IMR-90 (cell line): ENCODE data around the gene DOHH. TPM values are rescaled to one million over a fixed set of nuclear protein-coding genes. Genes with fewer than 3 reads are reported as not detected.

Source experiments
- ATAC-seq: fragments of 200-7000 bp; cut with Tn5 transposase; 2 replicates; pipeline ENCODE4 v1.9.1; 2020; ENCODE audit warnings: low read depth, mild to moderate bottlenecking, moderate library complexity
- BruUV-seq: library from RNA; stranded (reverse); fragments of 400-500 nt; replicated peaks from 2 replicates; lab custom pipeline; 2021; lab: Mats Ljungman, UMichigan
- CTCF ChIA-PET: fragments of 300-600 bp; formaldehyde crosslinking; extraction: SDS; loops from one replicate; lab custom pipeline; 2021; ENCODE audit warnings: antibody characterized with exemption; lab: Yijun Ruan, JAX
- POLR2A ChIA-PET: fragments of 300-600 bp; sonication (Branson Sonifier 250); formaldehyde crosslinking; loops from one replicate; lab custom pipeline; 2022; ENCODE audit warnings: antibody characterized with exemption; ENCODE audit not compliant: unreplicated experiment; lab: Charles Lee
- DNase-seq: peaks from one replicate; pipeline ENCODE4 v3.0.0; 2013
- H2AFZ ChIP-seq: replicated peaks from 2 replicates; pipeline ENCODE3; 2013; ENCODE audit warnings: low read length, mild to moderate bottlenecking; ENCODE audit not compliant: poor library complexity
- H2AK5ac ChIP-seq: 2 replicates; pipeline ENCODE4 v1.6.1; 2013; ENCODE audit warnings: low read depth, low read length, inconsistent platforms
- H2AK9ac ChIP-seq: replicated peaks from 2 replicates; pipeline ENCODE3; 2013; ENCODE audit warnings: mild to moderate bottlenecking, low read depth, low read length, moderate library complexity; ENCODE audit not compliant: poor library complexity
- H2BK120ac ChIP-seq: 2 replicates; pipeline ENCODE4 v1.6.1; 2013; ENCODE audit warnings: low read depth, low read length, inconsistent platforms
- H2BK15ac ChIP-seq: 3 replicates; pipeline ENCODE4 v1.6.1; 2013; ENCODE audit warnings: low read depth, low read length, inconsistent platforms
- H2BK20ac ChIP-seq: 2 replicates; pipeline ENCODE4 v1.6.1; 2013; ENCODE audit warnings: low read depth, mild to moderate bottlenecking, inconsistent platforms, low read length, moderate library complexity
- H2BK5ac ChIP-seq: 2 replicates; pipeline ENCODE4 v1.6.1; 2013; ENCODE audit warnings: mild to moderate bottlenecking, low read depth, low read length, inconsistent platforms; ENCODE audit not compliant: poor library complexity, severe bottlenecking
- H3K14ac ChIP-seq: replicated peaks from 2 replicates; pipeline ENCODE4 v1.6.1; 2013; ENCODE audit warnings: low read depth, low read length, inconsistent platforms
- H3K18ac ChIP-seq: 2 replicates; pipeline ENCODE4 v1.6.1; 2013; ENCODE audit warnings: low read depth, low read length, control low read depth
- H3K23ac ChIP-seq: 2 replicates; pipeline ENCODE4 v1.6.1; 2013; ENCODE audit warnings: low read depth, low read length, inconsistent platforms
- H3K27ac ChIP-seq: 2 replicates; pipeline ENCODE4 v1.5.1; 2013; ENCODE audit warnings: mild to moderate bottlenecking, control low read depth, low read length; ENCODE audit not compliant: insufficient read depth
- H3K27me3 ChIP-seq: 2 replicates; pipeline ENCODE4 v1.6.1; 2013; ENCODE audit warnings: low read length; ENCODE audit not compliant: control insufficient read depth, insufficient read depth
- H3K36me3 ChIP-seq: 2 replicates; pipeline ENCODE4 v1.6.1; 2013; ENCODE audit warnings: low read length, mixed read lengths; ENCODE audit not compliant: control insufficient read depth, insufficient read depth
- H3K4ac ChIP-seq: 2 replicates; pipeline ENCODE4 v1.6.1; 2013; ENCODE audit warnings: low read depth, low read length, inconsistent platforms
- H3K4me1 ChIP-seq: 2 replicates; pipeline ENCODE4 v1.6.1; 2013; ENCODE audit warnings: low read length, mixed read lengths; ENCODE audit not compliant: control insufficient read depth, insufficient read depth
- H3K4me2 ChIP-seq: 2 replicates; pipeline ENCODE4 v1.6.1; 2013; ENCODE audit warnings: low read depth, mild to moderate bottlenecking, control low read depth, low read length, moderate library complexity
- H3K4me3 ChIP-seq: 2 replicates; pipeline ENCODE4 v1.5.1; 2013; ENCODE audit warnings: low read depth, mild to moderate bottlenecking, control low read depth, low read length, moderate library complexity; ENCODE audit not compliant: insufficient read depth
- H3K56ac ChIP-seq: 2 replicates; pipeline ENCODE4 v1.6.1; 2013; ENCODE audit warnings: low read length, inconsistent platforms; ENCODE audit not compliant: insufficient read depth; ENCODE audit errors: extremely low read depth
- H3K79me1 ChIP-seq, 2 experiments: 2 replicates each; pipeline ENCODE4 v1.6.1; 2013; ENCODE audit warnings: low read length in 2 of 2, inconsistent platforms in 1 of 2, low read depth in 1 of 2
- H3K9ac ChIP-seq: 2 replicates; pipeline ENCODE4 v1.6.1; 2013; ENCODE audit warnings: low read depth, low read length, control low read depth
- H3K9me1 ChIP-seq: 2 replicates; pipeline ENCODE4 v1.6.1; 2013; ENCODE audit warnings: low read length, inconsistent platforms; ENCODE audit not compliant: insufficient read depth
- H3K9me3 ChIP-seq: 2 replicates; pipeline ENCODE4 v1.6.1; 2013; ENCODE audit warnings: low read length; ENCODE audit not compliant: control insufficient read depth, insufficient read depth
- H4K20me1 ChIP-seq: 2 replicates; pipeline ENCODE4 v1.6.1; 2013; ENCODE audit warnings: low read length, inconsistent platforms; ENCODE audit not compliant: insufficient read depth
- H4K5ac ChIP-seq: 2 replicates; pipeline ENCODE4 v1.6.1; 2013; ENCODE audit warnings: mild to moderate bottlenecking, low read depth, low read length, control low read depth
- H4K8ac ChIP-seq, 2 experiments: 2 replicates each; pipeline ENCODE4 v1.6.1; 2013; ENCODE audit warnings: low read depth in 2 of 2, low read length in 2 of 2, control low read depth in 1 of 2, inconsistent platforms in 1 of 2
- H4K91ac ChIP-seq: 2 replicates; pipeline ENCODE4 v1.6.1; 2013; ENCODE audit warnings: low read depth, low read length, inconsistent platforms; ENCODE audit not compliant: insufficient read depth
- BHLHE40 ChIP-seq: fragments of 150-350 bp; IDR thresholded peaks from 2 replicates; pipeline ENCODE4 v1.6.1; 2016; ENCODE audit warnings: mild to moderate bottlenecking, low read depth, low read length
- CHD1 ChIP-seq: IDR thresholded peaks from 2 replicates; pipeline ENCODE4 v1.6.1; 2012; ENCODE audit warnings: low read depth, low read length, improper control_type of control experiment
- FOS ChIP-seq: fragments of 150-350 bp; IDR thresholded peaks from 2 replicates; pipeline ENCODE4 v1.6.1; 2016; ENCODE audit warnings: low read depth, low read length
- MAZ ChIP-seq: IDR thresholded peaks from 2 replicates; pipeline ENCODE4 v1.6.1; 2012; ENCODE audit warnings: low read depth, mild to moderate bottlenecking, low read length, improper control_type of control experiment, moderate library complexity, borderline replicate concordance
- MXI1 ChIP-seq: IDR thresholded peaks from 2 replicates; pipeline ENCODE4 v1.6.1; 2012; ENCODE audit warnings: low read depth, mild to moderate bottlenecking, low read length, moderate library complexity, borderline replicate concordance
- NFE2L2 ChIP-seq: fragments of 150-350 bp; IDR thresholded peaks from 2 replicates; pipeline ENCODE4 v1.6.1; 2016; ENCODE audit warnings: low read depth, mild to moderate bottlenecking, low read length
- POLR2A ChIP-seq: IDR thresholded peaks from 2 replicates; pipeline ENCODE4 v1.6.1; 2012; ENCODE audit warnings: mild to moderate bottlenecking, low read depth, low read length
- RAD21 ChIP-seq: IDR thresholded peaks from 2 replicates; pipeline ENCODE4 v1.6.1; 2012; ENCODE audit warnings: low read length, improper control_type of control experiment
- RCOR1 ChIP-seq: IDR thresholded peaks from 2 replicates; pipeline ENCODE4 v1.6.1; 2012; ENCODE audit warnings: mild to moderate bottlenecking, low read length, improper control_type of control experiment; ENCODE audit not compliant: insufficient replicate concordance
- RFX5 ChIP-seq: IDR thresholded peaks from 2 replicates; pipeline ENCODE4 v1.8.0; 2012; ENCODE audit warnings: low read depth, mild to moderate bottlenecking, low read length, moderate library complexity
- WGBS, 2 experiments: methylation state at CpG; one replicate each; pipeline versions ENCODE4 v1.1.5 to v1.1.7; 2013; ENCODE audit warnings: missing lambda C conversion rate in 2 of 2; ENCODE audit not compliant: insufficient read length in 1 of 2; ENCODE audit errors: extremely low coverage in 2 of 2; 5-methylcytosine and 5-hydroxymethylcytosine counted together
- dilution Hi-C: fragments of 300-500 bp; cut with HindIII; formaldehyde crosslinking; loops from one replicate; pipeline ENCODE4 v1.14.3; 2018; ENCODE audit warnings: low sequenced_read_pairs; ENCODE audit not compliant: unreplicated experiment
- in situ Hi-C: fragments of 300-500 bp; cut with MboI; formaldehyde crosslinking; loops from 3 replicates; pipeline ENCODE4 v1.14.3; 2019; ENCODE audit warnings: low sequenced_read_pairs, inconsistent platforms, mixed read lengths
- intact Hi-C: fragments of 100-400 bp; cut with micrococcal nuclease; formaldehyde crosslinking; loops from 2 replicates; pipeline ENCODE4 v1.10.0; 2022
- polyA plus RNA-seq, 3 experiments: library from polyadenylated mRNA; depleted of rRNA; stranded (reverse); fragments of >200 nt; gene quantifications; 2 replicates each; pipeline ENCODE4 v1.2.3, GENCODE V29; 2012; ENCODE audit warnings: low replicate concordance in 1 of 3
- total RNA-seq: library from RNA; depleted of rRNA; stranded (reverse); fragments of >200 nt; gene quantifications from 2 replicates; pipeline ENCODE4 v1.2.3, GENCODE V29; 2012
- TF ChIP-seq, protein P1 (sequence below): fragments of 150-350 bp; IDR thresholded peaks from 2 replicates; pipeline ENCODE4 v1.6.1; 2017; ENCODE audit warnings: mild to moderate bottlenecking, antibody characterized with exemption, low read length, low read depth

The DOHH gene
- total and polyA plus RNA-seq, 2 of the 4 experiments (the other 2 are of a cell fraction): 3.2 to 9.2 TPM

DNA sequence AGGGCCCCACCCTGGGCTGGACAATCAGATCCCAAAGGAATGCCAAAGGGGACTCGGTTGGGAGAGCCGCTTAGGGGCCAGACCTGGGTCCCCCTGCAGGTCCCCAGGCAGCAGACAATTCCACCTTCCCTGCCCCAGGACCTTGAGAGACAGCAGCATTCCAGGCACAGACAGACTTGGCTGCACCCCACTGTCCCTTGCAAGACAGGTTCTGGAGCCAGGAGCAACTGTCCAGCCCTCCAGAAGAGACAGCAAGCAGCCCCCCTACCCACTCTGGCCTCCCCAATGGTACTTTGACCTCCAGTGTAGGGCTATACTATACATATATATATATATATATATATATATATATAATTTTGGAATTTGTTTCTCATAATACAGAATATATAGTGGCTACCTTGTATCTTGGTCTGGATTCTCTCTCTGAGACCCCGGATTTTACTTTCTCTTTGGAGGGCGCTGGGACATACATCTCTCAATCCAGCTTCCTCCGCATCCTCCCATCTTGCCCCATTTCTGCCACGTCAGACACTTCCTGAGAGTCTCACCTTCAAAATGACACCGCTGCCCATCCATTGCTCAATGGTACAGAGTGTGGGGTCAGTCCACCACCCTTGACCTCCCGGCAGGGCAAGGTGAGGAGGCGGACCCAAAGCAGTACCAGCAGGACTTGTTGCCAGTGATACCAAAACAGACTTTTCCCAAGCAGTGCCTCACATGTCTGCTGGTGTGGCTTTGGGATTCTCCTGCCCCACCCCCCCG, 32.9 kb downstream of the DOHH start:
- DNase-seq (no peak), ATAC-seq (no peak)
- TF ChIP-seq MAZ: no peak
- TF ChIP-seq POLR2A: no peak
- TF ChIP-seq, protein P1, sequence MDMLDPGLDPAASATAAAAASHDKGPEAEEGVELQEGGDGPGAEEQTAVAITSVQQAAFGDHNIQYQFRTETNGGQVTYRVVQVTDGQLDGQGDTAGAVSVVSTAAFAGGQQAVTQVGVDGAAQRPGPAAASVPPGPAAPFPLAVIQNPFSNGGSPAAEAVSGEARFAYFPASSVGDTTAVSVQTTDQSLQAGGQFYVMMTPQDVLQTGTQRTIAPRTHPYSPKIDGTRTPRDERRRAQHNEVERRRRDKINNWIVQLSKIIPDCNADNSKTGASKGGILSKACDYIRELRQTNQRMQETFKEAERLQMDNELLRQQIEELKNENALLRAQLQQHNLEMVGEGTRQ: no peak
- TF ChIP-seq NFE2L2: no peak
- no peak for TF ChIP-seq CHD1
- no peak for TF ChIP-seq BHLHE40
- no peak for TF ChIP-seq RAD21
- no peak for TF ChIP-seq FOS
- no peak for TF ChIP-seq RFX5
- no peak for TF ChIP-seq RCOR1
- TF ChIP-seq MXI1: no peak
- H3K36me3 ChIP-seq: peaks cover 15% of the 10 kb centered on the region
- no peak overlapping the region for H2AK9ac ChIP-seq
- H3K14ac ChIP-seq: no peak overlapping the region
- no peak overlapping the region for H3K4me2 ChIP-seq
- BruUV-seq: no TSS peak
- no peak overlapping the region for H2BK120ac ChIP-seq
- POLR2A ChIA-PET: no interaction called here
- CTCF ChIA-PET: no interaction called here
- no peaks in the 10 kb centered on the region for H3K27me3 ChIP-seq
- no peaks in the 10 kb centered on the region for H3K9me1 ChIP-seq
- no peak overlapping the region for H3K27ac ChIP-seq
- H3K4me3 ChIP-seq: no peak overlapping the region
- no peaks in the 10 kb centered on the region for H3K4me1 ChIP-seq
- H2AFZ ChIP-seq: no peak overlapping the region
- no peak overlapping the region for H4K5ac ChIP-seq
- H2AK5ac ChIP-seq: no peak overlapping the region
- in situ Hi-C loops (no loop called here), dilution Hi-C loops (no loop called here), intact Hi-C loops (no loop called here)
- H4K91ac ChIP-seq: no peak overlapping the region
- no peak overlapping the region for H2BK15ac ChIP-seq
- no peak overlapping the region for H2BK5ac ChIP-seq
- WGBS, 2 experiments: 94% methylated on average over 6 of the region's 10 CpGs; no CpG with 5 or more reads in 1 of the 2 experiments
- no peak overlapping the region for H3K23ac ChIP-seq
- H2BK20ac ChIP-seq: no peak overlapping the region
- H3K79me1 ChIP-seq: peaks cover 0 to 26% of the 10 kb centered on the region in 2 experiments; a peak in 3 of 4 replicates
- H3K56ac ChIP-seq: no peak overlapping the region
- peaks cover 17% of the 10 kb centered on the region for H4K20me1 ChIP-seq
- H3K4ac ChIP-seq: no peak overlapping the region
- H4K8ac ChIP-seq: no peak overlapping the region
- H3K9me3 ChIP-seq: no peaks in the 10 kb centered on the region
- H3K18ac ChIP-seq: no peak overlapping the region
- H3K9ac ChIP-seq: no peak overlapping the region
